Stimulated activated CD4-positive, alpha-beta T cell treated with anti-CD3 and anti-CD28 coated beads, Interleukin-12 subunit alpha, Interleukin-12 subunit beta, amount 100 ng/mL, for 24 hours (primary cell): ENCODE results near the gene PPP2R5C.
A peak's percentile ranks its signal among the peaks of the same experiment; 100 is the strongest.

Source experiments
- DNase-seq, 2 experiments: peaks; one replicate each; pipeline ENCODE4 v3.0.0-alpha.2; 2020; ENCODE audit warnings: low read depth in 2 of 2

PPP2R5C gene

DNA sequence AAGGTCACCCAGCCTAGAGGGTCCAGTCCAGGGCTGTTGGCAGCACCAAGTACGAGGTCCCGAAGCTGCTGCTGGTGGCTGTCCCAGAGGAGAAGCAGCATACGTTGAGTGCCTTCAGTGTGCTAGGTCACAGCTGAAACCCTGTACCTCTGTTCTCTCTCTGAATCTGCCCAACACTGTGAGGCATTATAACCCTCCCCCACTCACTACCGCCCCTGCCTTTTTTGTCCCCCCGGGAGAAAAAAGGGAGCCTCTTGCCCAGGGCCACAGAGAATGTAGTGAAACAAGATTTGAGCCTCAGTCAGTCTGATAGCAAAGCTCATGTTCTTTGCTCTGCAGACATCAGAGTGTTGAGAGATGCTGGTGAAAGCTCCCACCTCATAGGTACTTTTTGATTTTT, 53.4 kb downstream of the PPP2R5C start:
- no peak for DNase-seq

DNA sequence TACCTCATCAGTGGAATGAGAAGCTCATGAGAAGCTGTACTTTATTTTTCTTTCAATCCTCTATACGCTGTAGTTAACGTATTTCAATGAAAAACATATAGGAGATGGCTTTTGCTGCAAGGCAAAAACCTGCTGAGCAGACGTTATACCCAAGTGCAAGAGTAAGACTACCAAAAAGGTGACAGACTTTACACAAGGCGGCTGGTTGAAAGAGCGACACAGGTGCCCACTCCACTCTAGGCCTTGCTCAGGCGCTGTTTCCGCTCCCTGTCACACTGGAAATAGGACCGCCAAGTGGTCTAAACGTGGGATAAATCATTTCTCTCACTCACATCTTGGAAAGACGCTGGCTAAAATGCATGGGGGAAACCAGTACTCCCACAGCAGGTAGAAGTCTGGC, 54.5 kb downstream of the PPP2R5C start:
- DNase-seq = no peak

DNA sequence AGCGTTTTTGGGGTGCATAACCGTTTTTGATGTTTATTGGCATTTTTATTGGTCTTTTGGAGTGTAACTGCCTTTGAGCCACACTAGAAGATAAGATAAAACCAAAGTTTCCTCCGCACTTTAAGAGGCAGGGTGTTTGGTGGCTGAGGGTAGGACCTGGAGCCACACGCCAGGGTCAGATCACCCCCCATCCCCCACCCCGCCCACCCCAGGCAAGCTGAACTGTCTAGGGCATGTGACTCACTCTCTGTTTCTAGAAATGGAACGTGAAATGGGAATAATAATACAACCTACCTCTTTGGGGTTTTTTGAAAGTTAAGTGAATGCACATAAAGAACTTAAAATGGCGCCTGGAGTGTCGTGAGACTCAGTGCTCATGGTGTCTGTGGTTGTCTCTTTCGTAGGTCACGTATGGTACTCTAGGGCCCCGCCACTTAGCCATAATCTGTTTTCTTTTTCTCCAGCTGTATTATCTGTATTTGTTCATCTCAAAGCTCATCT, 56.0 kb downstream of the PPP2R5C start:
- DNase-seq = no peak

DNA sequence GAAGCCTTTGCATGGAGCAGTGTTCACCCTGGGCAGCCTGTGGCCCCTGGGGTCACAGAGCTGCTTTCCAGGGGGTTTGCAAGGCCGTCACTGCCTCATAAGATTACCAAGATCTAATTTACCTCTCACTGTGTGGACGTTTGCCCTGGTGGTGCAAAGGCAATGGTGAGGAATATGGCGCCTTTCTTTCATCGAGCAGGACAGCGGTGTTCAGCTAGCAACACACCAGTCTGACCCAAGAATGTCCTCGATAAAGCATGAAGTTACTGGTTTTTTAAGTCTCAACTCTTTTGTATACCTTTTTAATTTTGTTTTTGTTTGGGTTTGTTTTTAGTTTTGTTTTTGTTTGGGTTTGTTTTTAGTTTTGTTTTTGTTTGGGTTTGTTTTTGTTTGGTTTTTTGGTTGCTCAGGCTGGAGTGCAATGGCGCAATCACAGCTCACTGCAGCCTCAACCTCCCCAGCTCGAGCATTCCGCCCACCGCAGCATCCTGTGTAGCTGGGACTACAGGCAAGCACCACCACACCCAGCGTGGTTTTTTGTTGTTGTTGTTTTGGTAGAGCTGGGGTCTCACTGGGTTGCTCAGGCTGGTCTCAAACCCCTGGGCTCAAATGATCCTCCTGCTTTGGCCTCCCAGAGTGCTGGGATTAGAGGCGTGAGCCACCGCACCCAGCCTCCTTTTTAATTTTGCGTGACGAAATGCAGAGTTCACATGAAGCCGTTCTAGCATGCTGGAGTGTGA, 57.9 kb downstream of the PPP2R5C start:
- DNase-seq = peak in 1 of 2 experiments; percentile 48

DNA sequence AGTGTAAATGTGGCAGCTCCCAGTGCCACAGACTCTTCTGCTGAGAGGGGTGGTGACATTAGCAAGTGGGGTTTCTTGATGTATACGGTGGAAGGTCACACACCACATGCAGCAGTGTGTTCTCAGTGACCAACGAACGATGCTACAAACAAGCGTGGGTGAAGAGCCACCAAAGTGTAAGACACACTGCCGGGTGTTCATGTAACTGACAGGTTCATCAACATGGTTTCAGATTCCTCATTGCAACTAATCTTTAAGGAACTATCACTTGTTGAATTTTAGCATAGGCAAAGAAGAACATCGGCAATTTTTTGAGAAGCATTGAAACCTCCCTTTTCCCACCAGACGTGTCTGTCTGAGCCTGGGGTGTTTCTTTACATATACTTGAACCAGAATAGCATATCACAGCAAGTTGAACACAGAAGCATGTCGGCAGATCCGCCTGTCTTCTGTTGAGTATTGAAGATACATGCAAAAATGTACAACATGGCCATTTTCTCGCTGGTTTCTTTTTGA, 58.8 kb downstream of the PPP2R5C start:
- DNase-seq = no peak

DNA sequence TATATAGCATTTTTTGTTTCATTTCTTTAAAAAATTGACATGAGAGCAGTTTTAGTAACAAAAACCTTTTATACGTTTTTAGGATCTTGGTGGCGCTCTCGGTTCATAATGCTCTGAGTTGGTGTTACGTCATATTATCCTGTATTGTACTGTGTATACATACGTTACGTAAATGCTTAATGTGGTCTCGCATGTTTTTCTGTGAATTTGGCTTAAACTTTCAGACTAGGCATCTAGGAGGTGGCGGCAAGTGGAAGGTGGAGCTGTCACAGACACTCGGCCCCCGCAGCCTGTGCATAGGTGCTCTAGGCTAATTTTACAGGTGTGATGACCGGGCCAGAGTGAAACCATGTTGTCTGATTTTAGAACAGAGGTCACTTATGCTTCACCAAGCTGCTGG, 60.0 kb downstream of the PPP2R5C start:
- DNase-seq = no peak

DNA sequence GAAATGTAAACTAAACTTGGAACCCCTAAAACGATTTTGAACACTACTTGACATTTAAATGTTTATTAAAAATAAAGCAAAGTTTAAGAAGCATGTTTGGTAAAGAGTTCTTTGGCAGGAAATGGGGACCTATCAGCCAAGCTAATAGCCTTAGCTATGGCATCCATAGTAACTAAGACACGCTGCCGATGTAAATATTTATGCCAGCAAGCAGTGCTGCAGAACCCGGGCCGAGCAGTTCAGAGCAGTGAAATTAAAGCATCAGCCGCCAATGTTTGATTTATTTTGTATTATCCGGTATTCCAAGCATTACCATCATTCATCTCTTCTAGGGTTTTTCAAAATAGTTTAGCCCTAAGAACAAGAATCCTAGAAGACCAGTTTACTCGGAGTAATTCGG, 61.6 kb downstream of the PPP2R5C start:
- no peak for DNase-seq

DNA sequence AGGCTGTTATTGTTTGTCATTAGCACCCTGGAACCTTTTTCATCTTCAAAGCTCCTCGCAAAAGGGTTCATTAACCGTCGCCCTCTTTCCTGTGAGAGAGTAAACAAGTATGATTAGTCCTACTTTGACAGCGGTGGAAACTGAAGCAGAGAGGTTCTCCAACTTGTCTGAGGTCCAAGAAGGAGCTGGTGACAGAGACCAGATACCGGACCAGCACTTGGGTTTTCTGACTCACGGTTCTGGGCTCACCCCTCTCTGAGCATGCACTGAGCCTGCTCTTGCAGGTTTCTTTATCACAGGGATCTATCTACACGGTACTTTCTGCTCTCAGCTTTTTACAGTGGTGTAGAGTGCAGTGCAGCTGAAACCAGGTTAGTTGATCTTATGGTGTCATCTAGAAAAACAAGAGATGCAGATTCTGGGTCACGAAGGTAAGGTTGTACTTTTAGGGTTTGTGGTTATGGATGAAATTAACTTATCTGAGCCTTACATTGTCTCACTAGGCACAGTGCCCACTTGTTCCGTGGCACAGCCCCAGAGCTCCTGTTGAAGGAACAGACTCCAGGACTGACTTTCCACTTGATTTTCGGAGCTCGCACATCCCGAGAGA, 62.1 kb downstream of the PPP2R5C start:
- DNase-seq = peak; percentile 64 to 72

DNA sequence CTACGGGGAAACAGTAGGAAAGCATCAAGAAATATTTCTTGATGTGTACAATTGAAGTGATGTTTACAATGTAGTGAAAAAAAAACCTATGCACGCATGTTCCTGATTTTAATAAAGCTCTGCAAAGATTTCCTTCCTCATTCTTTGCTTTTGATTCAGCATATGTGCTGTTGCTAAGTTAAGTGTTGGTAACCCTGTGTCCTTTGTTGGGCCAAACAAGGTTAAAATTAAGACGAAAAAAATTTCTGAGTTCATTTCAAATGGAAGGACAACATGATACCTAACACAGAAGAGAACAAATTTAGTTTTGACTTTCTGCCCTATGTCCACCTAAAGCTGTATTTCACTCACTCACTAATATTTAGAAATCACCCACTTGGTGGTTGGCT, 62.8 kb downstream of the PPP2R5C start:
- DNase-seq = no peak

DNA sequence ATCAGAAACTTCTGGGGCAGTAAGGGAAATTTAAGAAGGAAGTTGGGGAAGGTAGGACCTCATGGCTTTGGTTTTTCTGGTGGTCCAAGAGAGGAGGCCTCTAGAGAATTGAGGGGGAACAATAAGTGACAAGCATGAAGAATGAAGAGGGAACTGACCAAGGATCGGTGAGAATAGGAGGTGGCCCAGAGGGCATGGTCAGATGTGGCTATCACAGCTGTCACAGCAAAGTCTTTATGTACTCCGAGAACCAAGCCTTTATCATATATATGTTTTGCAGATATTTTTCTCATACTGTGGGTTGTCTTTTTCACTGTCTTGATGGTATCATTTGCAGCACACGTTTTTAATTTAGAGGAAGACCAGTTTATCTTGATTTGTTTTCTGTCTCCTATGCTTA, 64.3 kb downstream of the PPP2R5C start:
- DNase-seq = no peak

DNA sequence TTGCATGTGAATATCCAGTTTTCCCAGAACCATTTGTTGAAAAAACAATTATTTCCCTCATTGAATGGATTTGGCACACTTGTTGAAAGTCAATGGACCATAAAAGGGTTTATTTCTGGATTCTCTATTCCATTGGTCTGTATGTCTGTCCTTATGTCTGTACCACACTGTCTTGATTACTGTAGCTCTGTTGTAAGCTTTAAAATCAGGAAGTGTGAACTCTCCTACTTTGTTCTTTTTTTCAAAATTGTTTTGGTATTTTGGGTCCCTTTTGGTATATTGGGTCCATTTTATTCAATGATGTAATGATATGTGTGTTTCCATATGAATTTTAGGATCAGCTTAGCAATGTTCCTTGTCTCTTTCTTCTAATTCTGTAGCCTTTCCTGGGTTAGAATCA, 64.8 kb downstream of the PPP2R5C start:
- DNase-seq = no peak

DNA sequence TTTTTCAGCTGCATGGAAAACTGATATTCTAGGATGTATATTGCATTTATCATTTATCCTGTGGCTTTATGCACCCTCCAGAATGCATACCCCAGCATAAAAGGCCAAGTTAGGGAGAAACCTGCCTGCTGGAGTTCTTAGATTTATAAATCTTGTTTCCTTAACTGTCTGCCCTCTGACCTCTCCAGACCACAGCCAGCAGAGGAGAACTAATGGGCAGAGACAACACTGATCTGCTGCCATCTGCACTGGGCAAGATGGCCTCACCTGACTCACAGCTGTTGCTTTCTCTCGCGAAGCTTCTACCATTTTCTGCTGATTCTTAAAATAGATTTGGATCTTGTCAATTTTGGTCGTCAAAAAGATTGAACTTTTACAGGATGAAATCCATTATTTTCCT, 65.8 kb downstream of the PPP2R5C start:
- no peak for DNase-seq

DNA sequence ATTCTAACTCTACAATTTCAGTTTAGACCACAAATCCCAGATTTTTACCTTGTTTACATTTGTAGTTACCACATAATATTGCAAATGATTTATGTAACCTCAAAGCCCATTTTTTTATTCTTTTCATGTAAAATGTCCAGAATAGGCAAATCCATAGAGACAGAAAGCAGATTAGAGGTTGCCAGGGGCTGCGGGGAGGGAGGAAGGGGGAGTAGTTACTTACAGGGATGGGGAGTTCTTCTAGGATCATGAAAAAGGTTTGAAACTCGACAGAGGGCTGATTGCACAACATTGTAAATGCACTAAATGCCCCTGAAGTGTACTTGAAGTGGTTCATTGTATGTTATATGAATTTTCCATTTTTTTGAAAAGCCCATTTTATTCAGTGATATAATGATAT, 66.5 kb downstream of the PPP2R5C start:
- no peak for DNase-seq

DNA sequence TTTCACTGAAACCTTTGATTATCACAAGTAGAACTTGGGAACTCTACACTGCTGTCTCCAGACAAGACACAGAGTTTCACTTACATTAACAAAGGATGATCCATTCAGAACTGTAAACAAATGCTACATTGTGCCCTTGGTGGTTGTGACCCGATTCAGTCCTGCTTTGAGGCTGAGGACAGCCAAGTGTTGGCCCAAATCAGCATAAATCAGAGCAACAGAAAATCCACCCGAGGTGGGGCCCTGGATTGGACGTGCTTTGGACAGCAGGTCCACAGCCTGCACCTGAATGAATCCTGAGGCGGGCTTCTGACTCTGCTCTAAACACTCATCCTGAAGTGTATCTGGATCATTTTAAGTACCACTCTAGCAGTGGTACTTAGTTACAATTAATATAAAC, 68.8 kb downstream of the PPP2R5C start:
- DNase-seq = no peak

DNA sequence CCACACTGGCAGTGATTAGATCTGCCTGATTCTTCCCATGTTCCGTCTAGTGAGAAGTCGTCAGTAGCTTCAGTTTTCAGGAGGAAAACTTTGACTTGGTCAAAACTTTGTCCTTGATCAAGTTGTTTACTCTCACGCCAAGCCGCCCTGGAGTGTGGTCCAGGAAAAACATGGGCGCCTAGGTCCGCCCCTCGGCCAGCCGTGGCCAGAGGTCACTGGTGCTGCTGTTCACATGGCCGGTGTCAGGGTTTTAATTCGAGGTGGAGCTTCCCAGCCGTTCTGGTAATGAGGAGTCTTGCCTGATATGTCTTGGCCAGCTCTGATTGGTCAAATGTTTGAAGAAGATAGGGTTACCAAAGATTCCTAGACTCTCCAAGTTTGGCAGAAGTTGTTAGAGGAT, 71.5 kb downstream of the PPP2R5C start:
- no peak for DNase-seq

DNA sequence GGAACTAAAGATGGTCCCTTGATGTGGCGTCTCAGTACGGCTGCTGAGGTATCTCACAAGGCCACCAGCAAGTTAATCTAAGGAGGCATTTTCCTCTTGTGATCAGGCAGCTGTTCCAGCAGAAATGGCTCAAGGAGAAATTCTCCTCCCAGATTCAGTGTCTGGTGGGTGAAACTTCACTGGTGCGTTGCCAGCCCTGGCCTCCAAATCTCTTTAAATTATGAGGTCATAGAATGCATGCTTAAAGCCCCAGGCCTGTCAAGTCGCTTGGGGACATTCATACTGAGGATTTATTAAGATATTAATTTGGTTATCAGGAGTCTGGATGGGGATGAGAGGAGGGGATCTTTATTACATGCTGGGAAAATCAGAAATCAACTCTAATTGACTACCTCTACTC, 72.9 kb downstream of the PPP2R5C start:
- no peak for DNase-seq

DNA sequence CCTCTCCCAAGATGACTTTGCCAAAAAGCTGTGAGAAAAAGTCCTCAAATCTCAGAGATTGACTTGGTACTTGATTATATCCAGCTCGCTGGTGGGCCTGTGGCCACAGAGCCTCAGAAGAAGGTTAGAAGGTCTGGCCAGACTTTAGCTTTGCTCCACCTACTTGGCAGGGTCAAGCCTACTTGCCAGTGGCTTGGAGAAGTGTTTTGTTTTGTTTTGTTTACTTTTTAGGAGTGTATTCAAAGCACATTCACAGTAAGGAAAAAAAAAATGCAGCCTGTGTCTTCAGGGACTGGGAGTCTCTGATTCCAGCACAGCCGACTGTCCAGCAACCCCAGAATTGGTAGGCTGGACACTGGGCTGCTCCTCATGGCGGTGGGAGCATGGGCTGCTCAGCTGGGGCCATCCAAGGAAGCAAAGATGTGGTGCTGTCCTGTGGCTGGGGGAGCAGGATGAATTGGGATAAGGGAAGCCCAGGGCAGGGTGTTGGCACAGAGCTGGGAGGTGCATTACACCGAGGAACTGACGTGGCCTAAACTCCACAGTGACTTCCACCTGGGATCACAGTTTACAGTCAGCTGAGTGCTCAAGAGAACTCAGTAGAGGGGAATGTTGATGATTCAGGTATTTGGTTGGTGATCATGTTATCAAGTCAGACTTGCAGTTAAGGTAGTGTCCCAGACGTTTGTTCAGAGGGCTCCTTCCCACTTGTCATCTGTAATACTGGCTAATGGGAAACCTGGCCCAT, 73.5 kb downstream of the PPP2R5C start:
- DNase-seq = no peak

DNA sequence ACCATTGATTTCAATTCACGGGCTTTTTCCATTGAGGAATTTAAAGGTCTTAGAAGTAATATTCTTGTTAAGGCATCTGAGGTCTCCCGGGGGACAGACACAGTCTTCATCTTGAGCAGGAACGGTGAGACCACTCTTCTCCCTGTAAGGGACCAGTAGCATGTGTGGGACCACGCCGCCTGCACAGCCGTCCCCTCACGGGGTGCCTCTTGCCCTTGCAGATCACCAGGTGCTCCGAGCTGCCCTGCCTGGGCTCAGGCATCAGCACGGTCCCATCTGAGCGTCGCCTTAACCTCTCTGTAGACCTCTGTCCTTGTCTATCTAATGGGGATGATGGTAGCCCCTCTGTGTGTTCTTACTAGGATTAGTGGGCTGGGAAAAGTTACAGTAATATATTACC, 74.1 kb downstream of the PPP2R5C start:
- DNase-seq = no peak

DNA sequence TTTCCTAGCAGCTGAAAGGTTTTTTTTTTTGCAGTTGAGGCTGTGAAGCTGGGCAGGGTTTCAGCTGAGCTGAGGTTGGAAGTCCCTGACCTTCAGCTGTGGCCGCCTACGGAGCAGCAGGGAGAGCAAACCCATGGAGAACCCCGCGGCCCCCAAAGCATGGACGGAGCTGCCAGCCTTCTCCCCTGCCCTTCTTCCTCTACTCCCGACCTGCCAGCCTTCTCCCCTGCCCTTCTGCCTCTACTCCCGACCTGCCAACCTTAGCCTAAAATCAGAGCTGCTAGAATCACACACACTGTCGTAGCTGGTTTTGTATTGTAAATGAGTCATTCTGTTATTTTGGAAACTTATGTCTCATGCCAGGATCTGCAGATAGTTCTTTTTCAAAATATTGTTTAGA, 74.6 kb downstream of the PPP2R5C start:
- no peak for DNase-seq

DNA sequence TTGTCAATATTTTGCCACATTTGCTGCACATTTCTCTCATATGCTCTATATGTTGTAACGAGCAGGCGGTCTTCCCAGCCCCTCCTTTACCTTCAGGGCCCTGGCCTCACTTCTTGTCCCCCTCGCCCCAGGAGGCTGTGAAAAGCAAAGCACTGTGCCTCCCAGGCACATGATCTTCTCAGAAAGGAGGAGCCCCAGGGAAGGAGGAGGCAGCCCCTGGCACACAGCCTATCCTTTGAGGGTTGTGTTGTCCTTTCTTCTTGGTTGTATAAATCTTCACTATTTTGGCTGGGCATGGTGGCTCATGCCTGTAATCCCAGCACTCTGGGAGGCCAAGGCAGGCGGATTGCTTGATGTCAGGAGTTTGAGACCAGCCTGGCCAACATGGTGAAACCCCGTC, 77.0 kb downstream of the PPP2R5C start:
- DNase-seq = no peak

DNA sequence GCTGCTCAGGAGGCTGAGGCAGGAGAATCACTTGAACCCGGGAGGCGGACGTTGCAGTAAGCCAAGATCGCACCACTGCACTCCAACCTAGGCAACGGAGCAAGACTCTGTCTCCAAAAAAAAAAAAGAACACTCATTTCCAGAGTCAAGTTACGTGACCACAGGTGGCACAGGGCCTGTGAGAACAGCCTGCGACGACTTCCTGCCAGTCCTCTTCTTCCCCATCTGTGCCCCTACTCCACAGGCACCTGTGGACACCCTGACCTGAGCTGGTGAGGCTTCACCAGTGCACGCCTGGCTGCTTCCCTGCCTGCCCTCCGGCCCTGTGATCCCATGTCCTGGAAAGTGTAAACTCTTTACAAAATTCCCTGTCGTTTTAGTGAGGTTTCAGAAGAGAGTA, 77.7 kb downstream of the PPP2R5C start:
- DNase-seq = no peak

DNA sequence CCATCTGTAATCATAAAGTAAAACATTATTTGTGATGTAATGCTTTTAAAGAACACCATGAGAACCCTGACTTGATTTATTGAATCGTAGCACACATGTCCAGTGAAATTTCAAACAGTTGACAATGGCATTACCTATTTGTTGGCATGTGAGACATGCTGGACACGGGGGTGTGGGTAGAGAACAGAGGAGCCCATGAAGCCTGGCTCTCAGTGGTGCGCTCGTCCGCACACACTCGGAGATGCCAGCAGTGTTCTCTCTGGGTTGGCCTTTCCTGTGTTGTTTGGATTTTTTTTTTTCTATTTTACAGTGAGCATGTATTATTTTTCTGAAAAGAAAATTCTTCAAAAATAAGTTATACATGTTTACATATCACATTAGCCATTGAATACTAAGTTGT, 78.2 kb downstream of the PPP2R5C start:
- DNase-seq = no peak
